ENCODE results near the gene FOXA3.
A peak's percentile ranks its signal among the peaks of the same experiment; 100 is the strongest.
"Not testable (repeated sequence)": the region's sequence is repeated elsewhere in the genome, so short reads cannot be mapped to it uniquely, and the experiment has no call there.

FOXA3 gene

DNA sequence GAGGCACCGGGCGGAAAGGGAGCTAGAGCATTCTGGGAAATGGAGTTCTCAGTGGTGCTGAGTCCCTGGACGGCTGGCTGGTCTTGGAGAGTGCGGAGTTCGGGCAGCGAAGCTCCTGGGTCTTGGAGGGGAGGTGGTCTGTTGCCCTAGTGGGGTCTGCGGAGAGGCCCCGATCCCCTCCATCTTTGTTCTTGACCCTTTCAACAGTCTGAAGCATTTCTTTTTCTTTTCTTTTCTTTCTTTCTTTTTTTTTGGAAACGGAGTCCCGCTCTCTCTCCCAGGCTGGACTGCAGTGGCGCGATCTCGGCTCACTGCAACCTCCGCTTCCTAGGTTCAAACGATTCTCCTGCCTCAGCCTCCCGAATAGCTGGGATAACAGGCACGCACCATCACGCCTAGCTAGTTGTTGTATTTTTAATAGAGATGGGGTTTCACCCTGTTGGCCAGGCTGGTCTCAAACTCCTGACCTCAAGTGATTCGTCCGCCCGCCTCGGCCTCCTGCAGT, 739 bp upstream of the FOXA3 start:
- H3K4me3 ChIP-seq (ENCODE audit: low read depth, low read length), result peak overlapping the region; percentile 34
- TF ChIP-seq, protein P1, sequence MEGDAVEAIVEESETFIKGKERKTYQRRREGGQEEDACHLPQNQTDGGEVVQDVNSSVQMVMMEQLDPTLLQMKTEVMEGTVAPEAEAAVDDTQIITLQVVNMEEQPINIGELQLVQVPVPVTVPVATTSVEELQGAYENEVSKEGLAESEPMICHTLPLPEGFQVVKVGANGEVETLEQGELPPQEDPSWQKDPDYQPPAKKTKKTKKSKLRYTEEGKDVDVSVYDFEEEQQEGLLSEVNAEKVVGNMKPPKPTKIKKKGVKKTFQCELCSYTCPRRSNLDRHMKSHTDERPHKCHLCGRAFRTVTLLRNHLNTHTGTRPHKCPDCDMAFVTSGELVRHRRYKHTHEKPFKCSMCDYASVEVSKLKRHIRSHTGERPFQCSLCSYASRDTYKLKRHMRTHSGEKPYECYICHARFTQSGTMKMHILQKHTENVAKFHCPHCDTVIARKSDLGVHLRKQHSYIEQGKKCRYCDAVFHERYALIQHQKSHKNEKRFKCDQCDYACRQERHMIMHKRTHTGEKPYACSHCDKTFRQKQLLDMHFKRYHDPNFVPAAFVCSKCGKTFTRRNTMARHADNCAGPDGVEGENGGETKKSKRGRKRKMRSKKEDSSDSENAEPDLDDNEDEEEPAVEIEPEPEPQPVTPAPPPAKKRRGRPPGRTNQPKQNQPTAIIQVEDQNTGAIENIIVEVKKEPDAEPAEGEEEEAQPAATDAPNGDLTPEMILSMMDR (IDR thresholded peaks at IDR 0.05; ENCODE audit: control insufficient read depth, extremely low read depth, insufficient read depth), result no peak
- DNase-seq (ENCODE audit: low read depth), result no peak

DNA sequence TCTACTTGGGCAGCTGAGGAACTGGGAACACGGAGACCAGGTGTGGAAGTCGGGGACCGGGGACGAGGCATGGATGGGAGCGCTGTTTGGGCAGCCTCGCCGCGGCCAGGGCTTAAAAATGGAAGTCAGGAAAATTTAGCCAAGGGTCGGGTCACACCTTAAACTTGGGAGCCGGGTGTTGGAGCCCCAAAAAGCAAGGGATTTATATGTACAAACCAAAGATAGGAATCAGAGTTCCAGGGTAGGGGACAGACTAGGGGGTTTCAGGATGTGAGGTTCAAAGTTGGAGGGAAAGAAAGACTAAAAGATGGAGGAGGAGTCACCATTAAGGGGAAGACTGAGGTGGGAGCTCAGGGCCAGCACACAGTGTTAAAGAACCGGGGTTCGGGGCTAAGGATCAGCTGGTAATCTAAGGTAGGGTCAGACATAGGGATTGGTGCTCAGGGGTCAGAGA, 530 bp downstream of the FOXA3 start:
- TF ChIP-seq, protein P1 (IDR thresholded peaks at IDR 0.05; ENCODE audit: control insufficient read depth, extremely low read depth, insufficient read depth), result no peak
- H3K4me3 ChIP-seq (ENCODE audit: low read depth, low read length), result no peak overlapping the region
- DNase-seq (ENCODE audit: low read depth), result no peak

DNA sequence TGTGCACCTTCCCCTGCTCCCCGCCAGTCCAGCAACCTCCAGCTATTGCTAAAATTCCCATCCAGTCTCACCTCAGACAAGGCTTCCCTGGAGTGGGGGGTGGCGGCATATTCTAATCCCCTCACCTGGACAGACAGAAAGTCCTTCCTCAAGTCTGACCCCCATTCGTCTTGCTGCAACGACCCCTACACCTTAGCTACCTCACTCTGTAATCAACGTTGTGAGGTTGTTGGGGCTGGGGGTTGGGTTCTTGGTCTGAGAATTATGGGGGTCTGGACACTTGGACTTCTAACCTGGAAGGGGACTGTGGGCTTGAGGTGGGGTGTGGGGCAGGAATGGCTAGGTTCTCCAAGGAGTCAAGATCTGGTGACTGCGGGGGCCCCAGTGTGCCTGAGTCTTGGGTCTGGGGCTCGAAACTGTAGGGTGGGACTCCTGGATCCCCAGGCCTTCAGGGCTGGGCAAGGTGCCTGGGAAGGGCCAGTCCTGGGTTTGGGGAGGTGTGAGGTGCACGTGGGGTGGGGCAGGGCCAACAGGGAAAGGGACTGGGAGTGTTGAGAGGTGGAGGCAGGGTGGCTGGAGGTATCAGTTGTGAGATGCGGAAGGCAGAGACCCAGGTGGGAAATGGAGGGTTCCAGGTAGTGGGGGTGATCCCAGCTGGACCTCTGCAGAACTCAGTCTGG, 1.3 kb downstream of the FOXA3 start:
- no peak overlapping the region for H3K4me3 ChIP-seq (ENCODE audit: low read depth, low read length)
- TF ChIP-seq, protein P1 (IDR thresholded peaks at IDR 0.05; ENCODE audit: control insufficient read depth, extremely low read depth, insufficient read depth), result no peak
- DNase-seq (ENCODE audit: low read depth), result no peak

DNA sequence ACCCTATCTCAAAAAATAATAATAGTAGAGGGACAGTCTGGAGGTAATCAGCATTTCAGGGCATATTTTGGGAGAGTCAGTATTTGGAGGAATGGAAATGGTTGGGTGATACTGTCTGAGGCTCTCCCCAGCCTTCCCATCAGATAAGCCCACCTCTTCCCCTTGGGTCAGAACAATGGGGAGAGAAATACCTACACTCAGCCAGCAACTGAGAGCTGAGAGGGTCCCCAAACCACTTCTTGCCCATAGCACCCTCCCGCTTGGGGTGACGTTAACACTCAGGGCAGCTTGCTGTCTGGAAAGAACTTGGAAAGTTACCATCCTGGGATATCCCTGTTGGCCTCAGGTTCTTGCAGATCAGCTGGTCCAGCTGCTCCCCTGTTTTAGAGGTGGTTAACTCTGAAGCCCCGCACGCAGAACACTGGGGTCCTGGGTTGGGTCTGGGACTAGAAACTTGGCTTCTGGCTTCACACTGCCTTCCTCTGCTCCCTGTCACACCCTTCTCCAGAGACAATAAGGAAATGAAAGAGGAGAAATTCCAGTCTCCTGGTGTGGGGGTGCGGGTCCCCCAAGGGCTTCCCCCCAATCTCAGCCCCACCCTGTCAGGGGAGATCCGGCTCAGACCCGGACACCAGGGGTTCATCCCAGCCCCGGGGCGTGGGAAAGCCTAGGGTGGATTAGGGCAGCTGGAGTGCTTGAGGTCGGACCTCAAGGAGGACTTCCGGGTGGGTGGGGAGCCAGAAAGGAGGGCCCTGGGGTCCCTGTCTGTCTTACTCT, 2.5 kb downstream of the FOXA3 start:
- DNase-seq (ENCODE audit: low read depth), result no peak
- TF ChIP-seq, protein P1 (IDR thresholded peaks at IDR 0.05; ENCODE audit: control insufficient read depth, extremely low read depth, insufficient read depth), result no peak
- no peak overlapping the region for H3K4me3 ChIP-seq (ENCODE audit: low read depth, low read length)

DNA sequence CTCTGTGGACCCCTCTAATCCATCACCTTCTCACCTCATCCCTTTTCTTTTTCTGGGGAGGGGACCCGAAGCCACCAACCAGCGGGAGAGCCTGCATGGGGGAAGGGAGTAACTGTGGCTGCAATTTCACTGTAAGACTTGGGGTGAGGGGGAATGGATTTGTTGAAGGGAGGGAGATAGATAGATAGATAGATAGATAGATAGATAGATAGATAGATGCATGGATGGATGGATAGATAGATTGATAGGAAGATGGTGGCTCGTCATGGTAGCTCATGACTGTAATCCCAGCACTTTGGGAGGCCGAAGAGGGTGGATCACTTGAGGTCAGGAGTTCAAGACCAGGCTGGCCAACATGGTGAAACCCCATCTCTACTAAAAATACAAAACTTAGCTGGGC, 3.1 kb downstream of the FOXA3 start:
- H3K4me3 ChIP-seq (ENCODE audit: low read depth, low read length); DNase-seq (ENCODE audit: low read depth): not testable (repeated sequence)

DNA sequence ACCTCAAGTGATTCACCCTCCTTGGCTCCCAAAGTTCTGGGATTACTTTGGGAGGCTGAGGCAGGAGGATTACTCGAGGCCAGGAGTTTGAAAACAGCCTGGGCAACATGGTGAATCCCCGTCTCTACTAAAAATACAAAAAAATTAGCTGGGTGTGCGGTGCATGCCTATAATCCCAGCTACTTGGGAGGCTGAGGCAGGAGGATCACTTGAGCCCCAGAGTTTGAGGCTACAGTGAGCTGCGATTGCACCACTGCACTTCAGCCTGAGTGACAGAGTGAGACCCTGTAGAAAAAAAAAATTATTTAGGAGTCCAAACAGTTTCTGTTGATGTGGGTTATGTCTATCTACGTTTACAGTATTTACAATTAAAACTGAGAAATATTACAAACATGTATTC, 6.7 kb downstream of the FOXA3 start:
- TF ChIP-seq, protein P1 (IDR thresholded peaks at IDR 0.05; ENCODE audit: control insufficient read depth, extremely low read depth, insufficient read depth), result no peak
- DNase-seq (ENCODE audit: low read depth), result no peak
- H3K4me3 ChIP-seq (ENCODE audit: low read depth, low read length), result no peak overlapping the region

DNA sequence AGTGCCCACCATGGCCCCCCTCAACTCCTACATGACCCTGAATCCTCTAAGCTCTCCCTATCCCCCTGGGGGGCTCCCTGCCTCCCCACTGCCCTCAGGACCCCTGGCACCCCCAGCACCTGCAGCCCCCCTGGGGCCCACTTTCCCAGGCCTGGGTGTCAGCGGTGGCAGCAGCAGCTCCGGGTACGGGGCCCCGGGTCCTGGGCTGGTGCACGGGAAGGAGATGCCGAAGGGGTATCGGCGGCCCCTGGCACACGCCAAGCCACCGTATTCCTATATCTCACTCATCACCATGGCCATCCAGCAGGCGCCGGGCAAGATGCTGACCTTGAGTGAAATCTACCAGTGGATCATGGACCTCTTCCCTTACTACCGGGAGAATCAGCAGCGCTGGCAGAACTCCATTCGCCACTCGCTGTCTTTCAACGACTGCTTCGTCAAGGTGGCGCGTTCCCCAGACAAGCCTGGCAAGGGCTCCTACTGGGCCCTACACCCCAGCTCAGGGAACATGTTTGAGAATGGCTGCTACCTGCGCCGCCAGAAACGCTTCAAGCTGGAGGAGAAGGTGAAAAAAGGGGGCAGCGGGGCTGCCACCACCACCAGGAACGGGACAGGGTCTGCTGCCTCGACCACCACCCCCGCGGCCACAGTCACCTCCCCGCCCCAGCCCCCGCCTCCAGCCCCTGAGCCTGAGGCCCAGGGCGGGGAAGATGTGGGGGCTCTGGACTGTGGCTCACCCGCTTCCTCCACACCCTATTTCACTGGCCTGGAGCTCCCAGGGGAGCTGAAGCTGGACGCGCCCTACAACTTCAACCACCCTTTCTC, 8.2 kb downstream of the FOXA3 start:
- no peak for DNase-seq (ENCODE audit: low read depth)
- no peak overlapping the region for H3K4me3 ChIP-seq (ENCODE audit: low read depth, low read length)
- TF ChIP-seq, protein P1 (IDR thresholded peaks at IDR 0.05; ENCODE audit: control insufficient read depth, extremely low read depth, insufficient read depth), result no peak
